HG03175 (cell line): ENCODE measurements around the gene PDE8A.
A peak's percentile ranks its signal among the peaks of the same experiment; 100 is the strongest.

Experiments used
- ATAC-seq: cut with Tn5 transposase; IDR thresholded peaks from one replicate; pipeline ENCODE4 v1.9.1; 2021; ENCODE audit warnings: mild to moderate bottlenecking, moderate library complexity; ENCODE audit not compliant: unreplicated experiment

The PDE8A gene

DNA sequence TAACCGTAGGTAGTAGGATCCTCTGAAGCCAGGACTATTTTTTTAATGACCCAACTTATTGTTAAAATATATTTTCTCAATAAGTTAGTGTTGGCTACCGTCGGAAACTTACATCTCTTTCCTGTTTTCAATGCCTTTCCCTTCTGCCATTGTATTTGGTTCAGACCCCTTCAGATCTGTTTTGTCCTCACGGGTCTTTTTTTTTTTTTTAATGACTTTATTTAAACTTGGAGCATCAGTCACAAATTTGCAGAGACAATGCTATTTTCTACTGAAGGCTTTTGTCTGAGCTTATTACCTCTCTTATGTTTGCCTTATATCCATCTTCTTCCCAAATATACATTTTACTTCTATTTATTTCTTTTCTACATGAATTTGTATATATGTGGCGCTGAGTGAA, 47.6 kb downstream of the PDE8A start:
- ATAC-seq = no peak

DNA sequence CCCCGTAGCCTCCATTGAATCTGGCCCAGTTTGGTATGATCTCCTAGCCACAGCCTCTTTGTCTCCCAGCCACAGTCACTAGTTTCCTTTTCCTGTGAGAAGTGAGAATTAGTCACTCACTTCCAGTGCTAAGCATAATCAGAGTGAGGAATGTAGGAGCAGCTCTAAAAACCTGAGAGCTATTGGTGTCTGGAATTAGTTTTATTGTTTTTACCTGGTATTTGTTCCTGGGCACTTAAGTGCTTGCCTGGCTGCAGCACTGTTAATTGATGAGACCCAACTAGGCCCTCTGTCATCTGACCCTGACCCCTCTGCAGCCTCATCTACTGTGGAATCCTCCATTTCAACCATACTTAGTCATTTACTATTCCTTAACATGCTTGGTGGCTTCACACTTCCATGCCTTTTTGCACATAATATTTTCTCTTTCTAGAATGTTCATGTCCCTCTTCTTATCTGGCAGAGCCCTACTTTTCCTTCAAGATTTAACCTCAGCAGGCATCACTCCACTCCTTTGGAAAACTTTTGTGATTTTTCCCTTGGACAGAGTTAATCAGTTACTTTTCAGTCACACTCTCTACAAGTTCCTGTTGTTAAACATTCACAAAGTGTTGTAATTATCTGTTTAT, 48.8 kb downstream of the PDE8A start:
- peak; percentile 41 for ATAC-seq

DNA sequence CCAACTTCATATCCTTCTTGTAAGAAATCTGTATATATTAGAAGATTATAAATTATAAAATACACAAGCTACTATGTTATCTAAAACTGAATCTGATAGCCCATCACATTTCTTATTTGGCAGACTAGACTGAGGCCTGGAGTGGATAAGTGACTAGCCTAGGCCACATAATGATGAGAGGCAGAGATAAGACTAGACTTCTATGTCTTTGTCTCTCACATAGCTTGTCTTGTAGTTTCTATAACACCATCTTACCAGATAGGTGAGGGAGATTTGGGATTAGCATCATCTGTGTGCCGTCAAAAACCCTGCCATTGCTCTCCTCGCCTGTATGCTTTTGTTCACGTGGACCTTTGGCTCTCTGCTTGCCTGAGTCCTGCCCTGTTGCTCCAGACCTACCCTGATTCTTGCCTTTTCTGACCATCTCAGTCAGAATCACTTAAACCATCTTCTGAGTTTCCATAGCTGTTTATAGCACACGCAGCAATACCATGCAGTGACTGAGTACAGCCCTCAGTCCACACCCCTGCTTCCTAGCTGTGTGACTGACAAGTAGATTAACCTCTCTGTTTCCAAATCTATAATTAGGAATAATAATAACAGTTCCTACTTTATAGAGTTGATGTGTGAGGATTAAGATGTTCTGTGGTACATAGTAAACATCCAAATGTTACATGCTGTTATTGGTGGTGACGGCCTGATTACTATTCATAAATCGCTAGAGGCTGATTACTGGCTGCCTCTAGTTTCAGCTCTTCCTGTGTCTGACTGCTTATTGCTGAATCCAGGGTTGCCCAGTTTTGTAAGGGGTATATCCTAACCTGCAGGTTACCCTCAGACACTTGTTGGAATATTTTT, 49.7 kb downstream of the PDE8A start:
- ATAC-seq = no peak

DNA sequence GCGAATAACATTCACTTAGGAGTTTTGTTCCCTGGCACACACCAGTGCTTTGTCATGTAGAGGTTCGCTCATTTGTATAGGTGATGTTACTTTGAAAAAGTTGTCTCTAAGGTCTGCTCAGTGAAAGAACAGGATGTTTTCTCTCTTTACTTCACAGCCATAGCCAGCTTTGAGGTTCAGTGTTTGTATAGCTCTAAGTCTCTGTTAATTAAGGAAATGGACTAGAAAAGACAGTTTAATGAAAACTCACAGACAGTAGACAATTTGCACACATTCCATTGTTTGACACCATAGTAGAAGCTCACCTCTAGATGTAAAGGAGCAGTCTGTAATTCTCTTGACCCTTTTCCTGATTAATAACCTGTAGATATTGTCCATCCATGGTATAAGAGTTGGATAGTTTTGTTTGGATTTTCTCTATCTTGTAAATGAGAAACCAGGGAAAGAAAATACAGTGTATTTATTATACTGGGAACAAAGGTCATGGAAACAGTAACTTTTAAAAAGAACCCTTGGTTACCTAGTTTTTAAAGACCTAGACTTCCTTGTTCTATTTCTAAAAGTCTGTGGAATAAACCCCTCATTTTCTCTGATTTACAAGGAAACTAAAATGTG, 50.4 kb downstream of the PDE8A start:
- ATAC-seq = no peak

DNA sequence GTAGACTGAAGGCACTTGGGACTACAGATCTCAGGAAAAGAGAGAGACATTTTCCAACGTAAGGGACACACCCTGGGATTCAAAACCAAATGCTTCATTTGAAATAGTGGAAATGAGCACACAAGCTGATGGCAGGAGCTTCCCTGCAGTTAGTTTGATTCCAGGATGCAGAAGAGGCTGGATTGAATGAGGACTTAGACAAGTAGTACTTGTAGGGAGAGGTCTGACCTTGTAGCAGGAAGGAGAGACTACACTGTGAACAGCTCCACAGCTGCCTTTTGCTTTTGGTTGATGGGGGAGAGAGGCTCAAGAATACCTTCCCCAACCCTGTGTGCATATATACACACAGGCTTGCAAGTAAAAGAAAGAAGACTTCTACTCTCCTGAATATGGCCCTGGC, 51.5 kb downstream of the PDE8A start:
- ATAC-seq = no peak

DNA sequence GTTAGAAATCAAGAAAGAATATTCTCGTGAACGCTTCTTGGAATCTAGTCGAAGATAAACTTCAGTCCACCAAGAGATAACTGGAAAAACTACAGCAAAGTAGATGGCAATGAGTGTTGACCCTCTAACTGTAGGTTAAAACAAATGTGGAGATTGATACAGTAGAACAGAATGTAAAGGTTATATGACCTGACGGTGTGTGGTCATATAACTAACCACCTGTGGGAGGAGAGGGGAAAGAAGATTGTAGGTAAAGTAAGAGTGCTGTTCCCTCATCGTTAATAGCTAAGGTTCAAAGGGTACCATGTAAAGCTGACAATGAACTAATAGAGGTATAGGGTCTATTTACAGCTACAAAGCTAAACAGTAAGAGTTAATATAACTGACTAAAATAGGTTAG, 52.6 kb downstream of the PDE8A start:
- no peak for ATAC-seq

DNA sequence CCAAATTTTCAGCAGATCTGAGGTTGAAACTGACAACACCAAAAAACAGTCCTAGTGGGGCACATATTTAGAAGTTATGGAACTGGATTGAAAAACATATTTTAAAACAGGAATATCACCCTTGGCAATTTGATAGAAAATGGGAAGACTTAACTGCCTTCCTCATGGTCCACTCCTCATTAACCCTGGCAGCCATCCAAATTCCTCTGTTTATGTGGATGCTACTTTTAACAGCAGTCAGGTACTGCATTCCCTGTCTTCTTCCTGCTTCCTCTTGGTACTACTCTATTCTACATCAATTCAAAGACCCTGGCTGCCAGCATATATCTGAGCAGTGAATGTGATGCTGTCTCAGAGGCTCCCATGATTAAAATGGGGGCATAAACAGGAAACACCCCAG, 54.3 kb downstream of the PDE8A start:
- no peak for ATAC-seq

DNA sequence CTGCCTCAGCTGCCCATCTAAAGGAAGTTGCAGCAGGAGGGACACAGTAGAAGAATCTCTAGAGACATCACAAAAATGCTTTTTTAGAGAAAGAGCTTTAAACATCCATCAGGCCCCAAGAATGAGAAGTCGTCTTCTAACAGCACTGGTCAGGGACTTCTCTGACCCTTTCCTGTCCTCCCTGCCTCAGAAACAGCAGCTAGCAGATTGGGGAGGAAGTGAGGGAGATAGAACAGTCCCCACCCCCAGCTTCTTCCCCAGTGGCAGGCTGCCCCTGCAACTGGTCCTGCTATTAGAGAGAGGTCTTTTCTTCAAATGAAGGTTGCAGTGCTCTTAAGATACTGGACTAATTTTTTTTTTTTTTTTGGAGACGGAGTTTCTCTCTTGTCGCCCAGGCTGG, 55.1 kb downstream of the PDE8A start:
- ATAC-seq = no peak

DNA sequence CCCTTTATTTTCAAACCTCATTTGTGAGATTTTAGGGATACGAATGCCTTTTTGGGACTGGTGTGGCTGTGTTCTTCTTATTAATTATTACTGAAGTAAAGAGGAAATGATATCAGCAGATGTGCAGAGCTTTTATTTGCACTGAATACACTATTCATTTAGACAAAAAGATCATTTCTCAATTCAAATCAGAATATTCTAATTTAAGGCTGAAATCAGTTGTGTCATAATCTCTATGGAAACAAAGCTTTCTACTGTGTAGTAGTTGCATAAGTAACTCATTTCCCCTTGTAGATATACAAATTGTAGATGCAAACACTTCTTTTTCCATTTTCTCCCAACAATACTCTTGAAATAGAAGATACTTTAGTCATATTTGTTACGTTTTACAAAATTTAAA, 56.0 kb downstream of the PDE8A start:
- ATAC-seq = no peak

DNA sequence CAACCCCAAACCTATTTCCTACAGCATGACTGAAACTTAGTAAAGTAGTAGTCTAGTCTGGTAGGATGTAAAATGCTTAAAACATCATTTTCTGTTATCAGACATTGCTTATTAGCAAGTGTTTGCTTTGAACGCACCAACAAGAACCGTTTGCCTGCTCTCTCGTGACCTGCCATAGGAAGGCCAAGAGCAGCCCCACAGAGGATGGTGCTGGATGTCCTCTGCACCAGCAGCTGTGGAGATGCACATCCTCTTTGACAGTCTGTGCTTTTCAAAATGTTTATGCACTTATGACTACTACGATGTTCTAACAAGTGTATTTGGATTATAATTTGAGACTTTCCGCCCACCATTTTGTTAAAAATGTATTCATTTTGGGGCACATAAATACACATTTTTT, 59.6 kb downstream of the PDE8A start:
- ATAC-seq = no peak

DNA sequence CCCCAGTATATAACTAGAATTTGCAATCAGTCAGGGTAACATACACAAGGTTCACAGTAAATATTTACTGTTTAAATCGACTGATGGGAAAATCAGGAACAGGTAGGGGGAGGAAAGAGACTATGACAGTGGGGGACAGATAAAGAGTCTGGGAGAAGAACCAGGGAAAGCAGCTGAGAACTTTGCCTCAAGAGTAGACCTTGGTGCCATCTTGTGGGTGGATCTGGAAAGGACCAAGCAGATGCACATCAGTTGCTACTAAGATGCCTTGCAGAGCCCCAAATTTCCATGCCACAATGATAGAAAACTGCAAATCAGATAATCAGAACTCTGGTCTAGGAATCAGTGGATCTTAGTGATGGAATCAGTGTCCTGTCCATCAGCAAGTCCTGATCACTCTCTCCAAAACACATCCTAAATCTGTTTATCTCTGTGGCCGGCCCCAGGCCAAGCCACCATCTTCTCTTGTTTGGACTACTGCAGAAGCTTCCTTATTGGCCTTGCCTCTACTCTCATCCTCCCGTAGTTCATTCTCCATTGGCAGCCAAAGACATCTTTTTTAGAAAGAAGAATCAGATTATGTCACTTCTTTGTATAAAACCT, 62.7 kb downstream of the PDE8A start:
- peak; percentile 63 for ATAC-seq

DNA sequence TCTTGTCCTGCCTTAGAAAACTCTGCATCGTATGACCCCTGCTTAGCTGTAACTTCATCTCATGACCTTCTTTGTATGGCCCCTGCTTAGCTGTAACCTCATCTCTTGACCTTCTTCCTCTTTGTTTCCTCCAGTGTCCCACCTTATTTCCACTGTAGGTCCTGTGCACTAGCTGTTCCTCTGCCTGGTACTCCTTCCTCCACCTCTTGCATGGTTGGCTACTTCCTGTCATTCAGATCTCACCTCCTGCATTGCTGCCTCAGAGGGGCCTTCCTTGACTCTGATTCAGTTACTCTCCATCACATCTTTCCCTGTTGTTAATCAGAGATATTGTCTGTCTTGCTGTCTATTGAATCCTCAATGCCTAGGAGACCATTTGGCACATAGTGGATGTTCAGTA, 63.2 kb downstream of the PDE8A start:
- ATAC-seq = no peak

DNA sequence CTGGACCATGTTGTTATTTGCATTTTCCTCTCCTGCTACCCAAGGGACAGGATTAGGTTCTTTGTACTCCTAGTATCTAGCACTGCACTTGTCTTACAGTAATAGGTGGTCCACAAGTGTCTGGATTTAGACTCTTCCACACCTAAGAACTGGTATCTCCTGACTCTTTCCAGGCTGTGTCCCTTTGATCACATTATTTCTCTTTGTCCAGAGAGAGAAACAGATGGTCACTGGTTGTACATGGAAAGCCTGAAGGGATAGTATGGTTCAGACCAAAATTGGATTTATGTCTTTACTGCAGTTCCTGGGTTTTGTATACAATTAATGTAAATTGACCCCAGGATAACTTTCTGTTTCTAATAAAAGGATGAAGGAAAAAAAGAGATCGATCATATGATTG, 64.0 kb downstream of the PDE8A start:
- no peak for ATAC-seq

DNA sequence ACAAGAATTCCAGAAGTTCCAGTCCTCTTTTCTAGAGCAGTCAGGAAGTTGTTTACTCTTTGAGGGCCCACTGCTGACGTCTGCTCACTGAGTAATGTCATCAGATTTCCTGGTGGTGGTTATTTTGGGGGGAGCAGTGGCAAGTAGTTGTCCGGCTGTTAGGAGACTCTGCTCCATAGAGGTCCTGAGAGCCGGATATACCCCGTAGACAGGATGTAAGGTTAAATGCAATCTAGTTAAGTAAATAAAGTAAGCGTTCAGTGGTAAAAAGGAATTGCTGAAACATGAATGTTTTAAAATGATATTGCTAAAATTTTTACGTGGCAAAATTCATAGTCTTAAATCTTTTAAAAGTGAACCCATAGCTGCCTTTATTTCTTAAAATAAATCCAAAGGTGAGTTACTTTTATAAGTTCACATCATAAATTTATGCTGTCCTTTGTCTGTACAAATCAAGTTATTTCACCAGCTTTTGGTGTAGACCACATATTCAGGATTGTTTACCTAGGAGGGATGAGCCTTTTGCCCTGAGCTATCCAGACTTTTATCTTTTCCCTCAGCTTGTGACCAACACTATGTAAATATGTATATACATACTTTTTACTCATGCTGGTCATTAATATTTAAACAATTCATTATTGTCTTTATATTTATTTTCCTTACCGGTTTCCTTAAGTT, 65.8 kb downstream of the PDE8A start:
- no peak for ATAC-seq

DNA sequence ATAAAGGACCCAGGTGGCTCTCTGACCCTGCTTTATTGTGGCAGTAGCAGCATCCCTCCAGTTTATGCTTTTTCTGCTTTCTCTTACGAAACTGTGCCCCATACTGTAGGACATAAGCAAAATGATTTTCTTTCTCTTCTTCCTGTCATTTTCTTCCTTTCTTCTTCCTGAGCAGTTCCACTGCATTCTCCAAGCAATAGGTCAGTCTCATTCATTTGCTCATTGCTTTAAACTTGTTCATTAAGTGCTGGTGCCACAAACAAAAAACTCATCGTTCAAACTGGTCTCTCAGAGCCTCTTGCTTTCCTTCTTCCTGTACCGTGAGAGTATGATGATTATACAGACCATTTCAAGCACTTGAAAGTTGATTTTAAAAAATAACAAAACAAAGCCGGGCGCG, 66.8 kb downstream of the PDE8A start:
- no peak for ATAC-seq

DNA sequence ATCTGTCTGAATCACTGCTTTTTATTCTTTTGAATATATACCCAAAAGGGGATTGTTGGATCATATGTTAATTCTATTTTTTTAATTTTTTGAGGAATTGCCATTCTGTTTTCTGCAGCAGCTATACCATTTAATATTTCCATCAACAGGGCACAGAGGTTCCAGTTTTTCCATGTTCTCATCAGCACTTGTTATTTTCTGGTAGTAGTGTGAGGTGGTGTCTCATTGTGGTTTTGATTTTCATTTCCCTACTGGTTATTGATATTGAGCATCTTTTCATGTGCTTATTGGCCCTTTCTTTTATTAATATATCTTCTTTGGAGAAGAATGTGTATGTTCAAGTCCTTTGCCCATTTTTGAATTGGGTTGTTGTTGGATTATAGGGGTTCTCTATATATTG, 68.1 kb downstream of the PDE8A start:
- ATAC-seq = no peak

DNA sequence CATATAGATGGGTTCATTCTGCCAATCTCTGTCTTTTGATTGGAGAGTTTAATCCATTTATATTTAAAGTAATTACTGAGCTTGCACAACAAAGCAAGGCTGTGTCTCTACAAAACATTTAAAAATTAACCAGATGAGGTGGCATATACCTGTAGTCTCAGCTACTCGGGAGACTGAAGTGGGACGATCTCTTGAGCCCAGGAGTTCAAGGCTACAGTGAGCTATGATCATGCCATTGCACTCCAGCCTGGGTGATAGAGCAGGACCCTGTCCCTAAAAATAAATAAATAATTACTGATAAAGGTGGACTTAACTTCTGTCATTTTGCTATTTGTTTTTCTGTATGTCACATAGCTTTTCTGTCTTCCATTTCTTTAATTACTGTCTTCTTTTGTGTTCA, 78.1 kb downstream of the PDE8A start:
- ATAC-seq = no peak

DNA sequence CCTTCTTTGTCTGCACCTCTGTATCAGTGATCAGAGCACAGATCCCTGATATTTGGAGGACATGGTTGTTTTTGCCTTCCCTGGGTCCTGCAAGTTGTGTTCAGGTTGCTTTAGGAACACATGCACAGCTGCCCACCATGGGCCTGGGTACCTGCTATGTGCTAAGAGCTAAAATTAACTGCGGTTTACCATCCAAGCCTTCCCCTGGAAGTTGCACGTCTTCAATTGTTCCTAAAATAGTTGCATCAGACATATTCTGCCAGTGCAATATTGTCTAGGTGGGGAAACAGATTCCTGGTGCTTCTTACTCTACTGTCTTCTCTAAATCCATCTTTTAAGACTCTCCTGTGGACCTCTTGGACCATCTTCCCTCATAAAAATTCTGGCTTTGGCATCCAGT, 80.9 kb downstream of the PDE8A start:
- no peak for ATAC-seq

DNA sequence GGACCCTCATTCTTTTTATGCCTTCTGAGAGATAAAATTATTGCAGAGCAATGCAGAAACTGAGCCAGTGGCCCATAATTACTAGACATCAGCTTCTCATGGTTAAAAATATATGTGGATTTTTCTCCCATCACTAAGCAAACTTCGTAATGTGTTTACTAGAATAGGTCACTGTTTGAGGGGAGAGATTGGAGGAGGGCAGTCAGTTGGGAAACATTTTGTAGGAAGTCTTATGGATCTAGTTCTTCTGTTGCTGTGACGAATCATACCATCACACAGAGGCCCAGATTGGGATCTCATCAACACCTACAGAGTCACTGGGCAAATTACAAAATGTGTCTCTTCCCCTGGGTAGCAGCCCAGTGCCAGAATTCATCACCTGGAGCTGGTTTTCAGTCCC, 81.4 kb downstream of the PDE8A start:
- no peak for ATAC-seq

DNA sequence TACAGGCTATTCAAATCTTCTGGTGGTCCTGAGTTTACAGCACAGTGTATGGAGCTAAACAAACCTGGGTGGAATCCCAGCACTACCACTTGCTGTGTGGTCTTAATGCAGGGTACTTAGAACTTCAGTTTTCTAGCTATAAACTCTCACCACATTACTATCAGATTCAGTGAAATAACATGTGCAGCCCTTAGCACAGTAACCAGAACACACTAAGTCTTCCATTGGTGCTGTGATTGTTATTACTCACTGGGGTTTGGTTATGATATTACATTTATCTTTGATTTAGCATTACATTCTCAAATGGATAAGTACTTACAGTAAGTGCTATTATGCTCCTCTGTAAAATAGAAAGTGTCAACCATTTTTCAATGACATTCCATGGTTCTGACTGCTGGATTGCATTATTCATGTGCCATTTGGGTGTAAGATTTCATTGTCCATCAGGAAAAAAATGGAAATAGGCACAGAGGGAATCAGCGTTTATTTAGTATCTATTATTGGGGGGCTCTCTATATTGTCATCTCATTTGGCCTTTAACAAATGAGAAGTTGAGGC, 81.9 kb downstream of the PDE8A start:
- ATAC-seq = no peak

DNA sequence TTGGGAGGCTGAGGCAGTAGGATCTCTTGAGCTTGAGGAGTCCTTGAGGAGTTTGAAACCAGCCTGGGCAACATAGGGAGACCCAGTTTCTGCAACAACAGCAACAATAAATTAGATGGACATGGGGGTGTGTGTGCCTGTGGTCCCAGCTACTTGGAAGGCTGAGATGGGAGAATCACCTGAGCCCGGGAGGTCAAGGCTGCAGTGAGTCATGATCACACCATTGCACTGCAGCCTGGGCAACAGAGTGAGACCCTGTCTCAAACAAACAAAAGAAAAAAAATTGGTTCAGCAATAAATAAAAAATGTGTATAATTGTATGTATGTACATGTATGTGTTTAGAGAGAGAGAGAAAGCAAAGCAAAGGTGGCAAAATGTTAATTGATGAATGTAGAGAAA, 83.1 kb downstream of the PDE8A start:
- ATAC-seq = no peak
